Thyroid gland (tissue), 4 donors: ENCODE results near the gene DYNC1H1.

Experiments used
- POLR2A ChIP-seq, 2 donors: fragments of 450-650 bp; IDR thresholded peaks; one replicate each; pipeline ENCODE4 v1.6.1; 2017; ENCODE audit warnings: antibody characterized with exemption in 2 of 2, mild to moderate bottlenecking in 2 of 2, moderate library complexity in 1 of 2
- TF ChIP-seq, protein P1 (sequence below), 6 experiments: fragments of 200-600 bp in 3 of 6; fragments of 450-650 bp in 3 of 6; sonication (generic) in 3 of 6; IDR thresholded peaks; one replicate each; pipeline ENCODE4 v1.5.1; 2016 to 2019; ENCODE audit warnings: antibody characterized with exemption in 6 of 6, mild to moderate bottlenecking in 2 of 6, inconsistent platforms in 1 of 6, moderate library complexity in 1 of 6

DNA sequence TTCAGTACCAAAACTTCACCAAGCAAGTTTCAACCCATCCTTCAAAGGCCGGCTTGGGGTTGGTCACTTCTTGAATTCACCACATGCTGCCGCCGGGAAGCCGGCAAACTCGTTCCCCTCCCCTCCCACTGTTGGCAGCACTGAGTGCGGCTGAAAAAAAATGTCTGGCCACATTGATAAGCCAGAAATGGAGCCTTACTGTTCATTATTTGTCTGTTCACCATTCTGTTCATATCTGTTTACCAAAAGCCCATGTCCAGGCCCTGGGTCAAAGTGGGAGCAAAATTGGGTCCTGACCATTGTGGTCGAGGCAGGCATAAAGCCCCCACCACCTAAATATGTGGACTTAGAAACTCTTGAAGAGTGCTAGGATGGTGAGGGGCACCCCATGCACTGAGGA lies 129.7 kb downstream of the DYNC1H1 start:
- TF ChIP-seq, protein P1, sequence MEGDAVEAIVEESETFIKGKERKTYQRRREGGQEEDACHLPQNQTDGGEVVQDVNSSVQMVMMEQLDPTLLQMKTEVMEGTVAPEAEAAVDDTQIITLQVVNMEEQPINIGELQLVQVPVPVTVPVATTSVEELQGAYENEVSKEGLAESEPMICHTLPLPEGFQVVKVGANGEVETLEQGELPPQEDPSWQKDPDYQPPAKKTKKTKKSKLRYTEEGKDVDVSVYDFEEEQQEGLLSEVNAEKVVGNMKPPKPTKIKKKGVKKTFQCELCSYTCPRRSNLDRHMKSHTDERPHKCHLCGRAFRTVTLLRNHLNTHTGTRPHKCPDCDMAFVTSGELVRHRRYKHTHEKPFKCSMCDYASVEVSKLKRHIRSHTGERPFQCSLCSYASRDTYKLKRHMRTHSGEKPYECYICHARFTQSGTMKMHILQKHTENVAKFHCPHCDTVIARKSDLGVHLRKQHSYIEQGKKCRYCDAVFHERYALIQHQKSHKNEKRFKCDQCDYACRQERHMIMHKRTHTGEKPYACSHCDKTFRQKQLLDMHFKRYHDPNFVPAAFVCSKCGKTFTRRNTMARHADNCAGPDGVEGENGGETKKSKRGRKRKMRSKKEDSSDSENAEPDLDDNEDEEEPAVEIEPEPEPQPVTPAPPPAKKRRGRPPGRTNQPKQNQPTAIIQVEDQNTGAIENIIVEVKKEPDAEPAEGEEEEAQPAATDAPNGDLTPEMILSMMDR (IDR thresholded peaks at IDR 0.05) = no peak
- no peak for TF ChIP-seq POLR2A (IDR thresholded peaks at IDR 0.05)
